B cell (primary cell): ENCODE measurements around the gene WDR86. TPM values are rescaled to one million over a fixed set of nuclear protein-coding genes. Genes with fewer than 3 reads are reported as not detected.

Source experiments
- ATAC-seq: fragments of 200-7000 bp; cut with Tn5 transposase; one replicate; pipeline ENCODE4 v1.10.0; 2021; ENCODE audit warnings: low read depth, mild to moderate bottlenecking, moderate number of reproducible peaks, moderate library complexity
- CTCF ChIA-PET: fragments of 350-600 bp; sonication (Branson Sonifier 250); formaldehyde crosslinking; loops from one replicate; lab custom pipeline; 2021; ENCODE audit warnings: antibody characterized with exemption, inconsistent platforms; lab: Charles Lee
- POLR2A ChIA-PET: fragments of 350-600 bp; sonication (Branson Sonifier 250); formaldehyde crosslinking; loops from one replicate; lab custom pipeline; 2021; ENCODE audit warnings: antibody characterized with exemption; lab: Charles Lee
- DNase-seq: peaks from one replicate; pipeline ENCODE4 v3.0.0; 2013
- H2AFZ ChIP-seq: 2 replicates; pipeline ENCODE4 v1.6.1; 2012; ENCODE audit warnings: mild to moderate bottlenecking, low read depth, low read length; ENCODE audit not compliant: insufficient read depth, poor library complexity, severe bottlenecking
- H3K27ac ChIP-seq, 2 donors: 1 replicate in 1 of 2; 2 replicates in 1 of 2; pipeline ENCODE4 v1.5.1; 2012 to 2013; ENCODE audit warnings: low read length in 2 of 2, mild to moderate bottlenecking in 2 of 2, moderate library complexity in 1 of 2
- H3K27me3 ChIP-seq, 4 experiments: fragments of 200-600 bp in 1 of 4; sonication (generic) in 1 of 4; replicated peaks in 1 of 4; 1 replicate in 2 of 4; 2 replicates in 2 of 4; pipeline versions ENCODE4 v1.6.1 to v1.7.0; 2013 to 2016; ENCODE audit warnings: low read length in 3 of 4, mild to moderate bottlenecking in 2 of 4, mixed read lengths in 1 of 4, moderate library complexity in 1 of 4; ENCODE audit not compliant: insufficient read depth in 4 of 4, control insufficient read depth in 3 of 4; ENCODE audit errors: control extremely low read depth in 1 of 4
- H3K36me3 ChIP-seq, 2 experiments: replicated peaks in 1 of 2; 1 replicate in 1 of 2; 2 replicates in 1 of 2; pipeline versions ENCODE4 v1.6.1 to v1.7.1; 2013; ENCODE audit warnings: low read length in 1 of 2; ENCODE audit not compliant: insufficient read depth in 2 of 2, control insufficient read depth in 1 of 2; ENCODE audit errors: control extremely low read depth in 1 of 2, extremely low read depth in 1 of 2
- H3K4me1 ChIP-seq, 2 donors: fragments of 200-600 bp in 1 of 2; sonication (generic) in 1 of 2; 1 replicate in 1 of 2; 2 replicates in 1 of 2; pipeline versions ENCODE4 v1.5.1 to v1.6.1; 2013 to 2017; ENCODE audit warnings: low read length in 2 of 2; ENCODE audit not compliant: control insufficient read depth in 2 of 2, insufficient read depth in 2 of 2
- H3K4me2 ChIP-seq: replicated peaks from 2 replicates; pipeline ENCODE3; 2012; ENCODE audit warnings: mild to moderate bottlenecking, low read depth, low read length; ENCODE audit not compliant: poor library complexity, severe bottlenecking
- H3K4me3 ChIP-seq, 5 experiments: fragments of 200-600 bp in 1 of 5; sonication (generic) in 1 of 5; 1 replicate in 3 of 5; 2 replicates in 2 of 5; pipeline versions ENCODE4 v1.5.1 to v1.7.0; 2011 to 2016; ENCODE audit warnings: low read length in 4 of 5, mild to moderate bottlenecking in 4 of 5, low read depth in 2 of 5, control low read depth in 1 of 5, moderate library complexity in 1 of 5; ENCODE audit not compliant: insufficient read depth in 1 of 5; ENCODE audit errors: control extremely low read depth in 1 of 5, extremely low read depth in 1 of 5
- H3K79me2 ChIP-seq: fragments of 200-600 bp; sonication (generic); one replicate; pipeline ENCODE4 v1.6.0; 2016; ENCODE audit warnings: low read length; ENCODE audit not compliant: control insufficient read depth, insufficient read depth
- H3K9ac ChIP-seq: fragments of 200-600 bp; sonication (generic); 2 replicates; pipeline ENCODE4 v1.6.1; 2017; ENCODE audit warnings: mild to moderate bottlenecking, low read length, moderate library complexity
- H3K9me3 ChIP-seq, 3 donors: one replicate each; pipeline versions ENCODE4 v1.6.1 to v1.7.1; 2013; ENCODE audit warnings: low read length in 2 of 3; ENCODE audit not compliant: control insufficient read depth in 2 of 3, insufficient read depth in 1 of 3; ENCODE audit errors: control extremely low read depth in 1 of 3
- H4K20me1 ChIP-seq: 2 replicates; pipeline ENCODE4 v1.6.0; 2012; ENCODE audit warnings: mild to moderate bottlenecking, low read length; ENCODE audit not compliant: insufficient read depth, control insufficient read depth, poor library complexity, severe bottlenecking
- H3K27ac Mint-ChIP-seq: one replicate; pipeline ENCODE4 v1.8.0; 2021; ENCODE audit warnings: mixed read lengths
- H3K27me3 Mint-ChIP-seq: one replicate; pipeline ENCODE4 v1.8.0; 2021; ENCODE audit warnings: mixed read lengths
- H3K4me1 Mint-ChIP-seq: one replicate; pipeline ENCODE4 v1.8.0; 2021; ENCODE audit warnings: mixed read lengths
- H3K4me3 Mint-ChIP-seq: one replicate; pipeline ENCODE4 v1.8.0; 2021; ENCODE audit warnings: mixed read lengths
- H3K9me3 Mint-ChIP-seq: one replicate; pipeline ENCODE4 v1.8.0; 2022; ENCODE audit warnings: mixed read lengths; ENCODE audit not compliant: insufficient read depth
- CTCF ChIP-seq: fragments of 200-600 bp; IDR thresholded peaks from one replicate; pipeline ENCODE4 v1.8.0; 2022; ENCODE audit warnings: antibody characterized with exemption, mild to moderate bottlenecking
- EZH2 ChIP-seq: IDR thresholded peaks from 2 replicates; pipeline ENCODE4 v1.6.1; 2012; ENCODE audit warnings: borderline replicate concordance, low read depth, mild to moderate bottlenecking, moderate library complexity, low read length; ENCODE audit not compliant: insufficient read depth, poor library complexity, severe bottlenecking
- WGBS: methylation state at CpG from one replicate; pipeline ENCODE4 v1.1.5; 2013; ENCODE audit warnings: missing lambda C conversion rate; ENCODE audit not compliant: insufficient coverage; 5-methylcytosine and 5-hydroxymethylcytosine counted together
- intact Hi-C: fragments of 100-400 bp; cut with micrococcal nuclease; formaldehyde crosslinking; loops from one replicate; pipeline ENCODE4 v1.10.0; 2022
- polyA plus RNA-seq: library from polyadenylated mRNA; depleted of rRNA; stranded (reverse); fragments of >200 nt; gene quantifications from 2 replicates; pipeline ENCODE4 v1.2.3, GENCODE V29; 2012
- total RNA-seq, 2 donors: library from RNA; stranded (reverse); fragments of 120-200 nt in 1 of 2; gene quantifications; 1 replicate in 1 of 2; 2 replicates in 1 of 2; pipeline versions ENCODE4 v1.2.3 to v1.2.4, GENCODE V29; 2013 to 2022

WDR86 gene
- total and polyA plus RNA-seq, 2 donors (not counting 1 experiment from before 2014, with no cell fraction given) = 1.4 to 1.5 TPM

GRCh38 chr7:151400626-151401315 lies 9.1 kb downstream of the WDR86 start:
- intact Hi-C loops = loop anchor here (1.0 to 2.0 kb wide), 4 partner anchors 9 to 48 kb away; no protein-coding TSS in a partner anchor
- Histone ChIP-seq H3K4me3 (no peak overlapping the region), H2AFZ (no peak overlapping the region), H3K27me3 (peaks cover 0 to 5% (median 1%) of the 10 kb centered on the region in 4 experiments), H3K27ac (peak overlapping the region in 1 of 2 donors; percentile 35), H3K79me2 (no peaks in the 10 kb centered on the region), H4K20me1 (no peaks in the 10 kb centered on the region), H3K9me3 (peaks cover 0 to 14% (median 0%) of the 10 kb centered on the region in 3 donors), H3K4me2 (peak overlapping the region; percentile 37), H3K9ac (peak overlapping the region; percentile 19), H3K4me1 (peaks cover 13 to 16% of the 10 kb centered on the region in 2 donors), H3K36me3 (no peaks in the 10 kb centered on the region)
- Mint-ChIP-seq H3K27ac (peak overlapping the region; percentile 91), H3K9me3 (no peaks in the 10 kb centered on the region), H3K4me1 (peaks cover 30% of the 10 kb centered on the region), H3K27me3 (no peaks in the 10 kb centered on the region), H3K4me3 (peak overlapping the region; percentile 64)
- ATAC-seq = peak; percentile 94
- peak; percentile 90 for DNase-seq
- ChIA-PET CTCF (interaction anchor here (0.6 to 2.2 kb wide), 5 partner anchors 11 to 48 kb away, joined by 3 to 12 read pairs (median 5); no protein-coding TSS in a partner anchor), POLR2A (interaction anchor here (0.8 kb wide), 1 partner anchor 20 kb away, joined by 3 read pairs; no protein-coding TSS in a partner anchor)
- no peak for TF ChIP-seq CTCF
- TF ChIP-seq EZH2 = no peak
- 11% methylated on average over 14 of the region's 14 CpGs for WGBS

- peaks cover 30% of the 10 kb centered on the region for H3K4me1 Mint-ChIP-seq
Observed at GRCh38 chr7:151399906-151400305, 9.9 kb downstream of the WDR86 start.

More at GRCh38 chr7:151399906-151400305, 9.9 kb downstream of the WDR86 start:
- Histone ChIP-seq H2AFZ (no peak overlapping the region), H3K4me1 (peaks cover 13 to 16% of the 10 kb centered on the region in 2 donors), H3K79me2 (no peaks in the 10 kb centered on the region), H3K27ac (no peak overlapping the region), H3K27me3 (peaks cover 0 to 5% (median 0%) of the 10 kb centered on the region in 4 experiments), H3K9ac (no peak overlapping the region), H4K20me1 (no peaks in the 10 kb centered on the region), H3K9me3 (peaks cover 0 to 14% (median 0%) of the 10 kb centered on the region in 3 donors), H3K36me3 (no peaks in the 10 kb centered on the region), H3K4me2 (no peak overlapping the region), H3K4me3 (no peak overlapping the region)
- WGBS = 95% methylated on average over 12 of the region's 14 CpGs
- ChIA-PET POLR2A (no interaction called here), CTCF (interaction anchor here (1.2 to 2.2 kb wide), 4 partner anchors 12 to 49 kb away, joined by 3 to 12 read pairs (median 8); no protein-coding TSS in a partner anchor)
- no peaks in the 10 kb centered on the region for H3K9me3 Mint-ChIP-seq
- no peak overlapping the region for H3K4me3 Mint-ChIP-seq
- TF ChIP-seq CTCF (no peak), EZH2 (no peak)
- intact Hi-C loops = loop anchor here (1.0 to 2.0 kb wide), 4 partner anchors 9 to 48 kb away; no protein-coding TSS in a partner anchor
- DNase-seq (peak; percentile 19), ATAC-seq (no peak)
- no peaks in the 10 kb centered on the region for H3K27me3 Mint-ChIP-seq
- H3K27ac Mint-ChIP-seq = peak overlapping the region; percentile 91
